AG04450 (cell line): ENCODE results near the gene TSHZ2. TPM values are rescaled to one million over a fixed set of nuclear protein-coding genes. Genes with fewer than 3 reads are reported as not detected.

ENCODE experiments used
- CTCF ChIA-PET: fragments of 300-600, 350-600 bp; formaldehyde crosslinking; extraction: SDS; loops from one replicate; lab custom pipeline; 2022; ENCODE audit warnings: antibody characterized with exemption, inconsistent platforms; lab: Charles Lee
- POLR2A ChIA-PET: fragments of 350-600 bp; formaldehyde crosslinking; extraction: SDS; loops from one replicate; lab custom pipeline; 2021; ENCODE audit warnings: antibody characterized with exemption, inconsistent platforms; lab: Yijun Ruan, JAX
- DNase-seq: peaks from one replicate; pipeline ENCODE4 v3.0.0-alpha.2; 2011; ENCODE audit warnings: low read depth, low spot score
- H3K27ac ChIP-seq: one replicate; pipeline ENCODE4 v1.5.1; 2012; ENCODE audit warnings: low read depth, low read length, control low read depth
- H3K27me3 ChIP-seq: one replicate; pipeline ENCODE4 v1.6.0; 2012; ENCODE audit warnings: low read length; ENCODE audit not compliant: control insufficient read depth, insufficient read depth
- H3K4me3 ChIP-seq: 2 replicates; pipeline ENCODE4 v1.5.1; 2011; ENCODE audit warnings: mild to moderate bottlenecking, low read depth, low read length, control low read depth
- H3K9me3 ChIP-seq: 2 replicates; pipeline ENCODE4 v1.5.1; 2012; ENCODE audit warnings: low read length; ENCODE audit not compliant: control insufficient read depth, insufficient read depth
- CTCF ChIP-seq: IDR thresholded peaks from 2 replicates; pipeline ENCODE4 v1.5.1; 2011; ENCODE audit warnings: low read depth, low read length, control low read depth, inconsistent platforms
- polyA plus RNA-seq: library from polyadenylated mRNA; depleted of rRNA; stranded (reverse); fragments of >200 nt; gene quantifications from 2 replicates; pipeline ENCODE4 v1.2.3, GENCODE V29; 2011

TSHZ2 gene
- polyA plus RNA-seq, 1 experiment: not detected

GRCh38 chr20:53276143-53276542 lies 304.0 kb downstream of the TSHZ2 start:
- no peak overlapping the region for H3K4me3 ChIP-seq
- ChIA-PET POLR2A (no interaction called here), CTCF (no interaction called here)
- no peaks in the 10 kb centered on the region for H3K27me3 ChIP-seq
- H3K27ac ChIP-seq: no peak overlapping the region
- H3K9me3 ChIP-seq: no peaks in the 10 kb centered on the region
- no peak for DNase-seq
- TF ChIP-seq CTCF: no peak

GRCh38 chr20:53278555-53278954 lies 306.4 kb downstream of the TSHZ2 start:
- ChIA-PET POLR2A (no interaction called here), CTCF (no interaction called here)
- no peak overlapping the region for H3K27ac ChIP-seq

GRCh38 chr20:53279735-53280134 lies 307.6 kb downstream of the TSHZ2 start:
- no peak overlapping the region for H3K4me3 ChIP-seq
- DNase-seq: no peak
- H3K9me3 ChIP-seq: no peaks in the 10 kb centered on the region
- H3K27ac ChIP-seq: no peak overlapping the region
- TF ChIP-seq CTCF: no peak
- ChIA-PET CTCF (no interaction called here), POLR2A (no interaction called here)
- no peaks in the 10 kb centered on the region for H3K27me3 ChIP-seq

More at GRCh38 chr20:53278555-53278954, 306.4 kb downstream of the TSHZ2 start:
- TF ChIP-seq CTCF: no peak
- H3K4me3 ChIP-seq: no peak overlapping the region
- H3K27me3 ChIP-seq: no peaks in the 10 kb centered on the region
- H3K9me3 ChIP-seq: no peaks in the 10 kb centered on the region
- DNase-seq: no peak

GRCh38 chr20:53281557-53282117 lies 309.5 kb downstream of the TSHZ2 start:
- ChIA-PET CTCF (no interaction called here), POLR2A (no interaction called here)
- TF ChIP-seq CTCF: no peak
- DNase-seq: no peak
- Histone ChIP-seq H3K27me3 (no peaks in the 10 kb centered on the region), H3K9me3 (no peaks in the 10 kb centered on the region), H3K27ac (no peak overlapping the region), H3K4me3 (no peak overlapping the region)

GRCh38 chr20:53282217-53282955 lies 310.2 kb downstream of the TSHZ2 start:
- ChIA-PET POLR2A (no interaction called here), CTCF (no interaction called here)
- no peak overlapping the region for H3K4me3 ChIP-seq
- TF ChIP-seq CTCF: no peak
- DNase-seq: no peak
- no peaks in the 10 kb centered on the region for H3K27me3 ChIP-seq
- H3K9me3 ChIP-seq: no peaks in the 10 kb centered on the region
- H3K27ac ChIP-seq: no peak overlapping the region
